ENCODE data around the gene SMYD3.

Gene SMYD3

DNA sequence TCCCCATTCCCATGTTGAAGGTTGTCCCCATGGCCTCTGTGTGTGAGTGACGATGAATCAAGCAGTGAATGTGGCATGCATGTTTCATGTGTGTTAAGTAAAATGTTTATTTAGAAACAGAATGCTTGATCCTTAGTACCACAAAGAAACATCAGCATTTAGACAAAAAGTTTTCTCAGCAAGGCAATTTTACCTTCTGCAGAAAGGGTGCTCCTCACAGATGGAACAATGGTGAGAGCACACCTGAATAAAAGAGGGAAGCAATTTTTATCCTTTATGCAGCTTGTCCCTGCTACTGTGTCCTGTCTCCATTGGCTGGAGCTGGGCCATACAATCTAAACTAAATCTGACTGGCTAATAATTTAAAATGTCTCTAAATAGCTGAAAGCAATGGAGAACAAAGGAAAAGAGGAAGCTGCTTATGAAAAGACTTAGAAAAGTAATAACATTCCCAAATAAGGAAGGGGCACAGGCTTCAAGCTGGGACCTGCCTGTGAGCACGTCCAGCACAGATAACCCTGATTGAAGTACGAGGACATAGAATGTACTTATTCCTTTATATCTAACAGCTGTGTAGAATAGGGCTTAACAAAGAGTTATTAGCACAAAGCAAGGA is 8.4 kb upstream of the SMYD3 start:
- no peak for FAIRE-seq

DNA sequence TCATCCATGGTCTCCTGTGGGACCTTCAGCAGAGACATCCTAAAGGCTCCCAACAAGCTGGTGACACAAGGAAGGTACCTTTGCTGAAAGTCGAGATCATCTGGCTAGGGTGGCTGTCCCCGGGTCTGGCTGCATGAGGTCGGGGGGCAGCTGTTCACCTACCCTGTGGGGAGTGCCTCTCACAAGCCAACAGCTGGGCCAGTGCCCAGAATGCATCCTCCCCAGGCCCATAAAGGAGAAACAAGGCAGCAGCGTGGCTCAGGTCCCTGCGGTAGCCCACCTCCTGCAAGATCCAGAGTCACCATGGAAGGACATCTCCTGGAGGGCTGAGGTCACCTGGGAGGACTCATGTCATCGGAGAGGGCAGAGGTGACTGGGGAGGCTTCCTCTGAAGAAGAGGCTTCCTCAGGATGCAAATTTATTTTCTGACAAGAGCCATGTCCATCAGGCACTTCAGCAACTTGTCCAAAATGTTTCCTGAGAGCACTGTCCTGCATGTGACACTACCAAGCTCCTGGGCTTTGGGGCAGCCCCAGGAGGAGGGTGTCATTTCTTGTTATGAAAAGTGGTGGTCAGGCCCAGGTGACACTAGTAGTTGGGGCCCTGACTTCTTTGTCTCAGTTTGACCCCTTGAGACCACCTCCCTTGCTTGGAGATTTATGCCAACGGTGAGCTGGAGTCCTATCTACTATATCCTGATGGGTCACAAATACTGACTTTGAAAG is 6.7 kb upstream of the SMYD3 start:
- no peak for FAIRE-seq

DNA sequence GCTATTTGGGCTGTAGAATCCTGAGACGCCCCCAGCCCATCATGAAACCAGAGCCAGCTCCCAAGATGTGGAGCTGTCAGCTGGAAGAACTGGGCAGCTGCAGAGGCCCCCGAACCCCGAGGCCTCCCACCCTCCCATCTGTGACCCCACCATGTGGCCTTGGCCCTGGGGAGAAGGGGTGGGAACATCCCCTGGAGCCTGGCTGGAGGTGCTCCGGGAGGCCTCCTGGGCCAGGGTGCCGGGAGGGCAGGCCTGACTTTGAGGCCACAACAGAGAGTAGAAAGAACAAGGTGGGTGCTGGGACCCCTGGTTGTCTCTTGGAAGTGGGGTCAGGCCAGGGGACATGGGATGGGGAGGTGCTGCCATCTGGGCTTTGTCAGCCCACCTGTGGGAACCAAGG is 6.0 kb upstream of the SMYD3 start:
- no peak for FAIRE-seq

DNA sequence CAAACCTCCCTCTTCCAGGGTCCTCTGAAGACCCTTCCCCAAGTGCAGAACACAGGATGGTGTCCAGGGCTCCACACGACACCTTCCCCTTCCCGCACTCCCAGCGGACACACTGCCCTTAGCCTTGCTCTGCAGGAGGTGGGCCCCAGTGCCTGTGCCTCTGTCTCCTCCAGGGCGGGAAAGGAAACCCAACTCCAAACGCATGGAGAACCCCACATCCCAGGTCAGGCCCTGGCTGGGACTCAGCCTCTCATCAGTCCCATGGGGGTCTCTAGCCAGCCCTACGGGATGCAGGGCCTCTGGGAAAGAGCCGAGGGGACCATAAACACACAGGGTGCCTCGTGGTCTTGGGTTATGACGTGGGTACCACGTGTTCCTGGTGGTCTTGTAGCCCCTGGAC is 5.6 kb upstream of the SMYD3 start:
- no peak for FAIRE-seq

DNA sequence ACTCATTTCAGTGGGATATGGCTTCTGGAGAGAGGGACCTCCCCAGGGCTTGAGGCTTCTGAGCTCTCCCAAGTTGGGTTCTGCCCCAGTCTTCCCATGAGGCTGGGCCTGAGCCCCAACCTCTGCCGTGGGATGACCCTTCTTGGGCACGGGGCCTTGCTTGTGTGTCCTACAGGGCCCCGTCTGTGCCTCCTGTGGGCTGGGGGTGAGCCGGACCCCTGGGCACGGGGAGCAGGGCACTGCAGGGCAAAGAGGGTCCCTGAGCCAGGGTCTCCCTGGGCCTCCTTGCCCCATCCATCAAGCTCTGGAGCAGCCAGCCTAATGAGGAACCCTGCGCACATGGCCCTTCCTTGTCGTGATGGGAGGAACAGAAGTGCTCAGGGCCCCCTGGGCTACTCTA is 5.2 kb upstream of the SMYD3 start:
- no peak for FAIRE-seq

DNA sequence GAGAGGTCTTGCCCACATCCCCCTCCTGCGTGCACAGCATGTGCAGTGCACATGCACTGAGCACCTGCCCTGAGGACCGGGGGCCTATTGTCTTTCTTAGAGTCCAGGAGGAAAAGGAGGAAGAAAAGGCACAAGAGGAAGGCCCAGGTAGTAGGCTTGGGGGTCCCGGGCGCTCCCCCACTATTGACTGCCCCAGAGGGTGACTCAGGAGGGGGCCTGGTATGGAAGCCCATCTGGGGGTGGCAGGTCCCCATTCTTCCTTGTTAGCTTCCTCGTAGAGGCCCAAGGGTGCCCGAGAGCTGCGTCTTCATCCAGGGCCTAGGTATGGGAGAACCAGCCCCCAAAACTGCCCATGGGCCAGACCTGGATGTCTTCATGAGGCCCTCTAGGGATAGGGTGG is 4.1 kb upstream of the SMYD3 start:
- no peak for FAIRE-seq

GRCh38 chr1:246510147-246511030 is 3.3 kb upstream of the SMYD3 start:
- no peak for FAIRE-seq

- FAIRE-seq, result no peak
These were observed 2.0 kb upstream of the SMYD3 start for GRCh38 chr1:246508897-246509688.

- FAIRE-seq, result no peak
These were observed 759 bp downstream of the SMYD3 start for GRCh38 chr1:246506367-246506673.

DNA sequence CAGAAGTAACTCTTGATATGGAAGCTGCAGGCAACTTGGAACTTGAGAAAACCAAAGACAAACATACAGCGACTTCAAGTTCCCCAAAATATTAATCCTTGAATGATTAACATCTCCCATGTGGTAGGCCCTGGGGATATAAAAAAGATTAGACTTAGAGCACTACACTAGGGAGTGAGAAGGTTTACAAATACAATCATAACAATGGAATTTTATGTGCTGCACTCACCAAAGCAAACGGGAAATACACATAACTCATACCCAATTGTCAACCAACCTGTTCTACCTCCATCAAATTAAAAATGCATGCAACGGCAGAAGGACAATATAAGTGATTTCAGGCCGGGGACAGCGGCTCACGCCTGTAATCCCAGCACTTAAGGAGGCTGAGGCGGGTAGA is 3.7 kb downstream of the SMYD3 start:
- FAIRE-seq, result no peak

DNA sequence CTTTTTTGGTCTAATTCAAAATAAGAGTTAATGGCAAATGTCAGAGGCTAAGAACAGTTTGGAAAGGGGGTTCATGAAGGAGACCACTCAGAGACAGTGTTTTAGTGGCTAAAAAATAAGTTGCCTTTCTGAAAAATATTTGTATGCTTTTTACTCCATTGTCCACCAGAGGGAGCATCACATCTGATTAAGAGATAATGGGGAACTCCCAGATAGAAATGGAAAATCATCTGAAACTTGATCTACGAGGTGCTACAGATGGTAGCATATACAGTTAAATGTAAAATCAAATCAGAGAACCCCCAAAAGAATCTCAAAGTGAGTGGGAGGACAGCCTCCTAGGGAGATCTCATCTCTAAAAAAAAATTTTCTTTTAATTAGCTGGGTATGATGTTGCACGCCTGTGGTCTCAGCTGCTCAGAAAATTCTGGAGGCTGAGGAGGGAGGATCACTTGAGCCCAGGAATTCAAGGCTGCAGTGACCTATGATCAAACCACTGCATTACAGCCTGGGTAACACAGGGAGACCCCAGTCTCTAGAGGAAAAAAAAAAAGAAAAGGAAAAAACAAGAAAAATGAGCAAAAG is 9.7 kb downstream of the SMYD3 start:
- FAIRE-seq, result peak; percentile 23

GRCh38 chr1:246492611-246493245 is 14.4 kb downstream of the SMYD3 start:
- FAIRE-seq, result peak; percentile 54

GRCh38 chr1:246491551-246492053 is 15.5 kb downstream of the SMYD3 start:
- FAIRE-seq, result no peak

- no peak for FAIRE-seq
These were observed 18.4 kb downstream of the SMYD3 start for GRCh38 chr1:246488674-246489073.

DNA sequence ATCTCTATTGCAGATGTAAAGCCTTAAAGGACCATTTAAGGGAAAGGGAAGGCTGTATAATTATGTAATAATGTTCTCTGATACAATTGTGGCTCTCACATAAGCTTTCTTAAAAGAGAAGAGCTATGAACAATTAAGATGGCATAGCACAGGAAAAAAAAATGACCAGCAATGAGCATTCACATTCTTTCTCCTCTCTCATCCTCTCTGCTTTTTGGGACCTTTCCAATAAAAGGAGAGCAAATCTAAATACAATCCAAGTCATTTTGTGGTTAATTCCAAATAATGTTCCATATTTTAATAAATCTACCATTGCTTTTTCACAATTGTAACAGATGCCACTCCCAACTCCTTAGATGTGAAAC is 23.5 kb downstream of the SMYD3 start:
- FAIRE-seq, result no peak

DNA sequence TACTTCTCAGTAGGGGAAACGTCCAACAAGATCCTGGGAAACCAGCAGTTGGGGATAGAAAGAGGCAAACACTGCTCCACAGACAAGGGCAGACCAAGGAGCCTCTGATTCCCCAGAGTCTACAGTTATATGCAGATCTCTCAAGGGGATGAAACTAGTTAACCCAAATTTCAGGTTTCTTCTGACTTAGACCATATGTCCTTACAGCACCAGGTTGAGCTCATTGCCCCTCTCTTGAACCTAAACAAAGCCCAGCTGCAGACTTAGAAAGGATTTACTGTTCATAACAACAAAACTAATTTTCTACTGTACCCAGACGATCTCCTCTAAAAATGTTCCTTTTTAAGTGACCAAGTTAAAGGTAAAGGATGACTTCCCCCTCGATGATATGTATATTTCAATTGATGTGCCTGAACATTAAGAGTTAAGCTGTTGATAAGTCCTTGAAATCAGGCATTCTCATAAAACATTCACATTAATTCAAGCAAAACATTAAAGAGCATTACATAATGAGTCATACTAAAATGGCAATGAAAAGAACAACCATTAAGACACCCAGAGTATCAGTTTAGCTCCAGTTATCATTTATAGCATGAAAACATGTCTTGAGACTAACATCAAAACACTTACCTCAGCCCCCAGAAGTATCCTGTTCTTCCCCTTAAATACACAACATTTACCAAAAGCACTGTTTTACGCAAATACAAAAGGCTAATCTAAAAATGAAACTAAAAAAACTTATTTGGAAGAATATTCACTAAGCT is 24.1 kb downstream of the SMYD3 start:
- FAIRE-seq, result no peak

DNA sequence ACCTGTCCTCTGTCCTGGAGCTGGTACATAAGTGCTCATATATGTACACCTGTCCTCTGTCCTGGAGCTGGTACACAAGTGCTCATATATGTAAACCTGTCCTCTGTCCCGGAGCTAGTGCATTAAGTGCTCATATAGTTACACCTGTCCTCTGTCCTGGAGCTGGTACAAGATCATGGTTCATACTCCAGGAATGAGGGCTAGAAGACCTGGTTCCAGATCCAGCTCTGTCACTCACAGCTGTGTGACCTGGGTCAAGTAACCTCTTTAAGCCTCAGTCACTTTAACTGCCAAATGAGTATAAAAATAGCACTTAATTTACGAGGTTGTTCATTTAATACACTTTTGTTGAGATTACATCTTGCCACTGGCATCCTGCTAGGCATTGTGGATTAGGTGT is 28.0 kb downstream of the SMYD3 start:
- FAIRE-seq, result no peak

- FAIRE-seq, result no peak
These were observed 29.4 kb downstream of the SMYD3 start for GRCh38 chr1:246477634-246478033.

GRCh38 chr1:246476771-246477170 is 30.3 kb downstream of the SMYD3 start:
- no peak for FAIRE-seq

DNA sequence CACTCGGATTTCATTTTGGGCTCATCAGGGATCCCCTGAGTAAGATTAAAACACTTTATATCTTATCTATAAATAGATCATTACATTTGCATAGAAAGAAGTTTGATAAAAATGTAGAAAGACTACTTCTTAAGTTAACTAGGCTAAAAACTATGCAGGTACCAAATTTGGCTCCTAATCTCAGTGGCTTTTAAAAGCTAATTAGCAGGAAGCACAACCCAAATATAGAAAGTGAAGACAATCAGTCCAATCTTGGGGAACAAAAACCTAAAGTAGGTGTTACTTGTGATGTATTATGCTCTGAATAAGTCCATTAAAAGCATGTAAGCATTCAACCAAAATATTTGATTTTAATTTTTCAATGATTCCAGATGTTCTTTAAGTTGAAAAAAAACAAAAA is 35.4 kb downstream of the SMYD3 start:
- no peak for FAIRE-seq

GRCh38 chr1:246470585-246470984 is 36.5 kb downstream of the SMYD3 start:
- FAIRE-seq, result no peak
